Aorta (tissue), 5 donors: ENCODE measurements around the gene CNOT4. TPM values are rescaled to one million over a fixed set of nuclear protein-coding genes. Genes with fewer than 3 reads are reported as not detected.

Experiments used
- ATAC-seq: fragments of 200-7000 bp; cut with Tn5 transposase; one replicate; pipeline ENCODE4 v1.9.1; 2022; ENCODE audit warnings: moderate library complexity; ENCODE audit not compliant: low FRiP score
- DNase-seq, 2 donors: peaks; one replicate each; pipeline ENCODE4 v3.0.0-alpha.2; 2020
- H3K27ac ChIP-seq, 2 donors: one replicate each; pipeline ENCODE4 v1.5.1; 2013; ENCODE audit warnings: low read length in 2 of 2, mild to moderate bottlenecking in 2 of 2, moderate library complexity in 2 of 2, control low read depth in 1 of 2, inconsistent platforms in 1 of 2, low read depth in 1 of 2
- H3K27me3 ChIP-seq, 2 donors: one replicate each; pipeline ENCODE4 v1.6.1; 2013; ENCODE audit warnings: control low read depth in 1 of 2, low read length in 1 of 2, mild to moderate bottlenecking in 1 of 2, moderate library complexity in 1 of 2; ENCODE audit not compliant: insufficient read depth in 2 of 2, control insufficient read depth in 1 of 2
- H3K36me3 ChIP-seq, 2 donors: one replicate each; pipeline ENCODE4 v1.6.1; 2013; ENCODE audit warnings: control low read depth in 1 of 2, low read length in 1 of 2, mild to moderate bottlenecking in 1 of 2; ENCODE audit not compliant: insufficient read depth in 2 of 2, control insufficient read depth in 1 of 2
- H3K4me1 ChIP-seq, 2 donors: one replicate each; pipeline ENCODE4 v1.6.1; 2013; ENCODE audit warnings: low read length in 2 of 2, control low read depth in 1 of 2, mild to moderate bottlenecking in 1 of 2, moderate library complexity in 1 of 2; ENCODE audit not compliant: insufficient read depth in 2 of 2, control insufficient read depth in 1 of 2
- H3K4me3 ChIP-seq, 2 donors: one replicate each; pipeline ENCODE4 v1.5.1; 2013; ENCODE audit warnings: low read length in 2 of 2, control low read depth in 1 of 2, mild to moderate bottlenecking in 1 of 2
- H3K9me3 ChIP-seq: one replicate; pipeline ENCODE4 v1.6.1; 2013; ENCODE audit warnings: mild to moderate bottlenecking, low read length; ENCODE audit not compliant: control insufficient read depth
- WGBS, 2 donors: extraction: QIAGEN DNeasy Blood & Tissue Kit; methylation state at CpG; one replicate each; pipeline ENCODE4 v1.1.7; 2013; 5-methylcytosine and 5-hydroxymethylcytosine counted together
- intact Hi-C, 2 donors: fragments of 100-400 bp; cut with DNase I; formaldehyde crosslinking; loops; one replicate each; pipeline versions ENCODE4 v1.14.2 to v1.15.0; 2022
- polyA plus RNA-seq, 2 donors: library from polyadenylated mRNA; stranded (reverse); fragments of 200-250 nt; gene quantifications; one replicate each; pipeline ENCODE4 v1.2.3, GENCODE V29; 2013
- total RNA-seq, 2 donors: library from RNA; stranded (reverse); fragmentation: NEBNext Ultra II Directional; extraction: Animal tissue kit (Norgen Biotek cat#: 25700); gene quantifications; one replicate each; pipeline ENCODE4 v1.2.1, GENCODE V29; 2021
- donor health status: healthy with polysubstance abuse.
- donor health status: Bipolar disorder and iron deficiency.
- donor health status: DM: no; HTN: no; CAD: no.
- donor health status: DM: no; HTN: no; CAD: no.
- donor health status: DM: yes; HTN: yes; CAD: no.

CNOT4 gene
- total and polyA plus RNA-seq, 4 donors: 6.8 to 35.9 (median 18.9) TPM

- intact Hi-C loops: no loop called here
- H3K4me1 ChIP-seq: no peaks in the 10 kb centered on the region
- ATAC-seq (no peak), DNase-seq (no peak)
- H3K4me3 ChIP-seq: no peak overlapping the region
- no peak overlapping the region for H3K27ac ChIP-seq
- no peaks in the 10 kb centered on the region for H3K9me3 ChIP-seq
- H3K27me3 ChIP-seq: no peaks in the 10 kb centered on the region
- no peaks in the 10 kb centered on the region for H3K36me3 ChIP-seq
- WGBS, 2 donors: 86 to 87% methylated on average over 7 of the region's 7 CpGs
Observed at GRCh38 chr7:135366843-135367508, 142.9 kb downstream of the CNOT4 start.

GRCh38 chr7:135365721-135366120 lies 144.2 kb downstream of the CNOT4 start:
- 72 to 73% methylated on average over 3 of the region's 3 CpGs for WGBS, 2 donors
- no peak overlapping the region for H3K27ac ChIP-seq
- intact Hi-C loops: no loop called here
- no peak overlapping the region for H3K4me3 ChIP-seq
- H3K27me3 ChIP-seq: no peaks in the 10 kb centered on the region
- DNase-seq: no peak
- no peaks in the 10 kb centered on the region for H3K9me3 ChIP-seq
- H3K4me1 ChIP-seq: no peaks in the 10 kb centered on the region
- no peaks in the 10 kb centered on the region for H3K36me3 ChIP-seq
- ATAC-seq: no peak

- Histone ChIP-seq H3K27ac (no peak overlapping the region), H3K9me3 (no peaks in the 10 kb centered on the region), H3K4me1 (peaks cover 0 to 1% of the 10 kb centered on the region in 2 donors), H3K4me3 (no peak overlapping the region), H3K27me3 (no peaks in the 10 kb centered on the region), H3K36me3 (no peaks in the 10 kb centered on the region)
- WGBS, 2 donors: 64 to 72% methylated on average over 2 of the region's 2 CpGs
- ATAC-seq (no peak), DNase-seq (no peak)
- intact Hi-C loops: no loop called here
Observed at GRCh38 chr7:135364206-135364605, 145.7 kb downstream of the CNOT4 start.

- Histone ChIP-seq H3K27ac (no peak overlapping the region), H3K36me3 (no peaks in the 10 kb centered on the region), H3K9me3 (no peaks in the 10 kb centered on the region), H3K4me1 (peaks cover 0 to 1% of the 10 kb centered on the region in 2 donors), H3K27me3 (no peaks in the 10 kb centered on the region), H3K4me3 (no peak overlapping the region)
- intact Hi-C loops: no loop called here
- no peak for ATAC-seq
- DNase-seq: no peak
- 81 to 83% methylated on average over 7 of the region's 7 CpGs for whole genome bisulfite sequencing, 2 donors
Observed at GRCh38 chr7:135362871-135363270, 147.0 kb downstream of the CNOT4 start.

- no peak for DNase-seq
- H3K27ac ChIP-seq: no peak overlapping the region
- intact Hi-C loops: no loop called here
- 55 to 57% methylated on average over 5 of the region's 5 CpGs for WGBS, 2 donors
- H3K4me1 ChIP-seq: peaks cover 0 to 1% of the 10 kb centered on the region in 2 donors
- no peaks in the 10 kb centered on the region for H3K27me3 ChIP-seq
- H3K36me3 ChIP-seq: no peaks in the 10 kb centered on the region
- no peaks in the 10 kb centered on the region for H3K9me3 ChIP-seq
- ATAC-seq: no peak
- no peak overlapping the region for H3K4me3 ChIP-seq
Observed at GRCh38 chr7:135361788-135362187, 148.1 kb downstream of the CNOT4 start.

GRCh38 chr7:135359615-135360014 lies 150.3 kb downstream of the CNOT4 start:
- H3K27me3 ChIP-seq: no peaks in the 10 kb centered on the region
- no peak overlapping the region for H3K4me3 ChIP-seq
- H3K27ac ChIP-seq: no peak overlapping the region
- DNase-seq: no peak
- intact Hi-C loops: no loop called here
- WGBS, 2 donors: 64 to 78% methylated on average over 5 of the region's 5 CpGs
- peaks cover 0 to 1% of the 10 kb centered on the region in 2 donors for H3K4me1 ChIP-seq
- H3K36me3 ChIP-seq: no peaks in the 10 kb centered on the region
- H3K9me3 ChIP-seq: no peaks in the 10 kb centered on the region
- no peak for ATAC-seq

- H3K4me3 ChIP-seq: no peak overlapping the region
- DNase-seq (no peak), ATAC-seq (no peak)
- peaks cover 0 to 1% of the 10 kb centered on the region in 2 donors for H3K4me1 ChIP-seq
- H3K27me3 ChIP-seq: no peaks in the 10 kb centered on the region
- intact Hi-C loops: no loop called here
- H3K9me3 ChIP-seq: no peaks in the 10 kb centered on the region
- H3K36me3 ChIP-seq: no peaks in the 10 kb centered on the region
- H3K27ac ChIP-seq: no peak overlapping the region
- 46 to 47% methylated on average over 4 of the region's 4 CpGs for WGBS, 2 donors
Observed at GRCh38 chr7:135355377-135356048, 154.4 kb downstream of the CNOT4 start.

GRCh38 chr7:135353832-135354231 lies 156.1 kb downstream of the CNOT4 start:
- H3K9me3 ChIP-seq: no peaks in the 10 kb centered on the region
- WGBS, 2 donors: 80 to 82% methylated on average over 3 of the region's 3 CpGs
- no peaks in the 10 kb centered on the region for H3K4me1 ChIP-seq
- no peak overlapping the region for H3K27ac ChIP-seq
- DNase-seq (no peak), ATAC-seq (no peak)
- intact Hi-C loops: no loop called here
- no peaks in the 10 kb centered on the region for H3K27me3 ChIP-seq
- H3K36me3 ChIP-seq: no peaks in the 10 kb centered on the region
- no peak overlapping the region for H3K4me3 ChIP-seq

GRCh38 chr7:135352285-135352684 lies 157.6 kb downstream of the CNOT4 start:
- ATAC-seq: no peak
- 85 to 88% methylated on average over 5 of the region's 5 CpGs for WGBS, 2 donors
- H3K27ac ChIP-seq: no peak overlapping the region
- no peaks in the 10 kb centered on the region for H3K4me1 ChIP-seq
- no peaks in the 10 kb centered on the region for H3K36me3 ChIP-seq
- no peak for DNase-seq
- no peaks in the 10 kb centered on the region for H3K27me3 ChIP-seq
- no peak overlapping the region for H3K4me3 ChIP-seq
- intact Hi-C loops: no loop called here
- H3K9me3 ChIP-seq: no peaks in the 10 kb centered on the region
